Dermis blood vessel endothelial cell (primary cell): ENCODE results near the gene IREB2. TPM values are rescaled to one million over a fixed set of nuclear protein-coding genes. Genes with fewer than 3 reads are reported as not detected.
"Not testable (repeated sequence)": the region's sequence is repeated elsewhere in the genome, so short reads cannot be mapped to it uniquely, and the experiment has no call there.

Source experiments
- DNase-seq: peaks from one replicate; pipeline ENCODE4 v3.0.0; 2010
- total RNA-seq: library from RNA; depleted of rRNA; stranded (reverse); fragments of >200 nt; gene quantifications from 2 replicates; pipeline ENCODE4 v1.2.3, GENCODE V29; 2014

IREB2 gene
- total RNA-seq, result 26.0 and 48.1 TPM in 2 replicates

GRCh38 chr15:78437762-78438618 is at the start of gene IREB2:
IREB2 (plus strand) TSS chr15:78438216; CDS start chr15:78438338, 122 bp downstream.
- peak; percentile 98 for DNase-seq

- no peak for DNase-seq
These were observed 49.2 kb upstream of the IREB2 start for GRCh38 chr15:78388865-78389264.

GRCh38 chr15:78389322-78389721 is 48.7 kb upstream of the IREB2 start:
- no peak for DNase-seq

GRCh38 chr15:78389738-78390137 is 48.3 kb upstream of the IREB2 start:
- DNase-seq, result no peak

- DNase-seq, result no peak
These were observed 47.8 kb upstream of the IREB2 start for GRCh38 chr15:78390242-78390641.

- DNase-seq, result no peak
These were observed 47.2 kb upstream of the IREB2 start for GRCh38 chr15:78390826-78391225.

GRCh38 chr15:78391781-78392180 is 46.2 kb upstream of the IREB2 start:
- no peak for DNase-seq

GRCh38 chr15:78392430-78392829 is 45.6 kb upstream of the IREB2 start:
- no peak for DNase-seq

GRCh38 chr15:78393137-78393536 is 44.9 kb upstream of the IREB2 start:
- DNase-seq, result no peak

- DNase-seq, result no peak
These were observed 44.0 kb upstream of the IREB2 start for GRCh38 chr15:78394026-78394425.

GRCh38 chr15:78394981-78395616 is 42.9 kb upstream of the IREB2 start:
- no peak for DNase-seq

GRCh38 chr15:78396186-78396814 is 41.7 kb upstream of the IREB2 start:
- DNase-seq, result no peak

GRCh38 chr15:78396976-78397375 is 41.0 kb upstream of the IREB2 start:
- DNase-seq, result no peak

GRCh38 chr15:78397382-78397781 is 40.6 kb upstream of the IREB2 start:
- no peak for DNase-seq

- no peak for DNase-seq
These were observed 39.8 kb upstream of the IREB2 start for GRCh38 chr15:78398076-78398825.

- DNase-seq, result no peak
These were observed 38.9 kb upstream of the IREB2 start for GRCh38 chr15:78399091-78399490.

- DNase-seq, result no peak
These were observed 35.9 kb upstream of the IREB2 start for GRCh38 chr15:78402061-78402610.

GRCh38 chr15:78404125-78404524 is 33.9 kb upstream of the IREB2 start:
- no peak for DNase-seq

GRCh38 chr15:78404796-78405195 is 33.2 kb upstream of the IREB2 start:
- DNase-seq, result not testable (repeated sequence)

- no peak for DNase-seq
These were observed 32.6 kb upstream of the IREB2 start for GRCh38 chr15:78405336-78405924.

- no peak for DNase-seq
These were observed 31.9 kb upstream of the IREB2 start for GRCh38 chr15:78406016-78406585.
